HEK293 (cell line): ENCODE measurements around the gene OR9A2.

Experiments
- CTCF ChIA-PET: fragments of 350-600 bp; formaldehyde crosslinking; extraction: SDS; loops from one replicate; lab custom pipeline; 2021; ENCODE audit warnings: antibody characterized with exemption; lab: Yijun Ruan, JAX
- POLR2A ChIA-PET: fragments of 300-600 bp; formaldehyde crosslinking; extraction: SDS; loops from one replicate; lab custom pipeline; 2020; ENCODE audit warnings: antibody characterized with exemption, inconsistent platforms; lab: Yijun Ruan, JAX
- H3K27ac ChIP-seq: fragments of 200-500 bp; sonication (Bioruptor generic); 2 replicates; pipeline ENCODE4 v1.5.1; 2014; ENCODE audit warnings: low read depth, low read length, control low read depth, inconsistent platforms; ENCODE audit errors: extremely low read depth
- H3K36me3 ChIP-seq, 2 experiments: fragments of 200-500 bp in 1 of 2; sonication (Bioruptor generic) in 1 of 2; 1 replicate in 1 of 2; 2 replicates in 1 of 2; pipeline ENCODE4 v1.5.1; 2014 to 2017; ENCODE audit warnings: inconsistent platforms in 2 of 2, low read length in 2 of 2; ENCODE audit not compliant: control insufficient read depth in 2 of 2, insufficient read depth in 1 of 2
- H3K4me1 ChIP-seq: fragments of 200-500 bp; sonication (Bioruptor generic); 2 replicates; pipeline ENCODE4 v1.5.1; 2014; ENCODE audit warnings: mild to moderate bottlenecking, low read length, inconsistent platforms; ENCODE audit not compliant: control insufficient read depth, insufficient read depth
- H3K4me3 ChIP-seq: 2 replicates; pipeline ENCODE4 v1.5.1; 2011; ENCODE audit warnings: low read depth, mild to moderate bottlenecking, control low read depth, low read length, moderate library complexity
- H3K9me3 ChIP-seq: fragments of 200-500 bp; sonication (Bioruptor generic); 2 replicates; pipeline ENCODE4 v1.5.1; 2014; ENCODE audit warnings: low read depth, low read length, inconsistent platforms; ENCODE audit not compliant: control insufficient read depth, insufficient read depth
- AEBP2 ChIP-seq: fragments of 450-650 bp; formaldehyde crosslinking; IDR thresholded peaks from 2 replicates; pipeline ENCODE4 v1.5.1; 2016; ENCODE audit warnings: missing biosample characterization, missing genetic modification characterization, borderline replicate concordance
- ELK4 ChIP-seq: IDR thresholded peaks from 2 replicates; pipeline ENCODE4 v1.6.1; 2011; ENCODE audit warnings: mild to moderate bottlenecking, low read depth, low read length, borderline replicate concordance
- KLF16 ChIP-seq: fragments of 450-650 bp; formaldehyde crosslinking; IDR thresholded peaks from 2 replicates; pipeline ENCODE4 v1.5.1; 2017; ENCODE audit warnings: missing biosample characterization, missing genetic modification characterization
- TSHZ1 ChIP-seq: fragments of 450-650 bp; formaldehyde crosslinking; IDR thresholded peaks from 2 replicates; pipeline ENCODE4 v1.5.1; 2016; ENCODE audit warnings: missing biosample characterization, missing genetic modification characterization, borderline replicate concordance
- WT1 ChIP-seq: fragments of 450-650 bp; formaldehyde crosslinking; IDR thresholded peaks from 2 replicates; pipeline ENCODE4 v1.5.1; 2016; ENCODE audit warnings: missing biosample characterization, missing genetic modification characterization
- ZNF114 ChIP-seq: fragments of 450-650 bp; formaldehyde crosslinking; IDR thresholded peaks from 2 replicates; pipeline ENCODE4 v1.5.0; 2017; ENCODE audit warnings: missing biosample characterization, missing genetic modification characterization
- ZNF148 ChIP-seq: fragments of 450-650 bp; formaldehyde crosslinking; IDR thresholded peaks from 2 replicates; pipeline ENCODE4 v1.5.0; 2017; ENCODE audit warnings: missing biosample characterization, missing genetic modification characterization, borderline replicate concordance
- ZNF157 ChIP-seq: fragments of 450-650 bp; formaldehyde crosslinking; IDR thresholded peaks from 2 replicates; pipeline ENCODE4 v1.5.1; 2016; ENCODE audit warnings: missing biosample characterization, missing genetic modification characterization
- ZNF169 ChIP-seq: fragments of 450-650 bp; formaldehyde crosslinking; IDR thresholded peaks from 2 replicates; pipeline ENCODE4 v1.5.1; 2016; ENCODE audit warnings: missing biosample characterization, missing genetic modification characterization
- ZNF175 ChIP-seq: fragments of 450-650 bp; formaldehyde crosslinking; IDR thresholded peaks from 2 replicates; pipeline ENCODE4 v1.5.1; 2016; ENCODE audit warnings: missing biosample characterization, missing genetic modification characterization
- ZNF239 ChIP-seq: fragments of 450-650 bp; formaldehyde crosslinking; IDR thresholded peaks from 2 replicates; pipeline ENCODE4 v1.5.1; 2016; ENCODE audit warnings: missing biosample characterization, missing genetic modification characterization
- ZNF26 ChIP-seq: fragments of 450-650 bp; formaldehyde crosslinking; IDR thresholded peaks from 2 replicates; pipeline ENCODE4 v1.5.1; 2016; ENCODE audit warnings: missing biosample characterization, missing genetic modification characterization
- ZNF426 ChIP-seq: fragments of 450-650 bp; formaldehyde crosslinking; IDR thresholded peaks from 2 replicates; pipeline ENCODE4 v1.5.1; 2017; ENCODE audit warnings: missing biosample characterization, missing genetic modification characterization, mild to moderate bottlenecking, inconsistent platforms, moderate library complexity
- ZNF433 ChIP-seq: fragments of 450-650 bp; formaldehyde crosslinking; IDR thresholded peaks from 2 replicates; pipeline ENCODE4 v1.5.1; 2016; ENCODE audit warnings: missing biosample characterization, missing genetic modification characterization, low read depth
- ZNF518A ChIP-seq: fragments of 450-650 bp; formaldehyde crosslinking; conservative IDR thresholded peaks from 2 replicates; pipeline ENCODE4 v1.5.1; 2016; ENCODE audit warnings: low read depth, missing biosample characterization, missing genetic modification characterization
- ZNF521 ChIP-seq: fragments of 450-650 bp; formaldehyde crosslinking; IDR thresholded peaks from 2 replicates; pipeline ENCODE4 v1.5.1; 2017; ENCODE audit warnings: missing biosample characterization, mild to moderate bottlenecking, missing genetic modification characterization
- ZNF544 ChIP-seq: fragments of 450-650 bp; formaldehyde crosslinking; IDR thresholded peaks from 2 replicates; pipeline ENCODE4 v1.5.0; 2017; ENCODE audit warnings: missing biosample characterization, missing genetic modification characterization
- ZNF580 ChIP-seq: fragments of 450-650 bp; formaldehyde crosslinking; IDR thresholded peaks from 2 replicates; pipeline ENCODE4 v1.5.1; 2016; ENCODE audit warnings: missing biosample characterization, missing genetic modification characterization
- ZNF670 ChIP-seq: fragments of 450-650 bp; formaldehyde crosslinking; IDR thresholded peaks from 2 replicates; pipeline ENCODE4 v1.5.1; 2016; ENCODE audit warnings: missing biosample characterization, missing genetic modification characterization, low read depth
- ZNF791 ChIP-seq: fragments of 450-650 bp; formaldehyde crosslinking; IDR thresholded peaks from 2 replicates; pipeline ENCODE4 v1.5.1; 2016; ENCODE audit warnings: missing biosample characterization, missing genetic modification characterization

The OR9A2 gene

GRCh38 chr7:143027032-143027431, at the start of gene OR9A2:
TSS of gene OR9A2 (minus strand) at chr7:143027132. CDS start at chr7:143027132, 0 bp downstream.
- H3K27ac ChIP-seq, result no peak within 1 kb of the TSS
- TF ChIP-seq ZNF175 (tag by site-specific recombination) (no peak), AEBP2 (tag by site-specific recombination) (no peak), ZNF426 (tag by site-specific recombination) (no peak), ZNF521 (no peak), ZNF169 (no peak), ZNF114 (no peak), ZNF544 (tag by site-specific recombination) (no peak), ZNF518A (tag by site-specific recombination) (no peak), ELK4 (no peak), WT1 (no peak), ZNF433 (tag by site-specific recombination) (no peak), ZNF239 (tag by site-specific recombination) (no peak), ZNF157 (tag by site-specific recombination) (no peak)
- no peaks in the 10 kb centered on the region for H3K9me3 ChIP-seq
- H3K4me3 ChIP-seq, result no peak within 1 kb of the TSS
- H3K36me3 ChIP-seq, result no peaks in the 10 kb centered on the region
- CTCF ChIA-PET, result interaction anchor here (0.6 kb wide), 1 partner anchor 176 kb away, joined by 4 read pairs; no protein-coding TSS in a partner anchor
- H3K4me1 ChIP-seq, result no peaks in the 10 kb centered on the region
- POLR2A ChIA-PET, result no interaction called here

GRCh38 chr7:143074141-143074540, 47.2 kb upstream of the OR9A2 start:
- POLR2A ChIA-PET, result no interaction called here
- no peak for TF ChIP-seq ZNF670 (tag by site-specific recombination)
- TF ChIP-seq ZNF148 (tag by site-specific recombination), result no peak
- no peak for TF ChIP-seq ZNF26 (tag by site-specific recombination)
- no peak for TF ChIP-seq TSHZ1 (tag by site-specific recombination)
- no peak for TF ChIP-seq KLF16 (tag by site-specific recombination)
- TF ChIP-seq ZNF580 (tag by site-specific recombination), result no peak
- no peak for TF ChIP-seq ZNF791

More at GRCh38 chr7:143074141-143074540, 47.2 kb upstream of the OR9A2 start:
- no peaks in the 10 kb centered on the region for H3K4me1 ChIP-seq
- H3K9me3 ChIP-seq, result no peaks in the 10 kb centered on the region
- H3K27ac ChIP-seq, result no peak overlapping the region
- no peaks in the 10 kb centered on the region for H3K36me3 ChIP-seq
- no peak overlapping the region for H3K4me3 ChIP-seq
- CTCF ChIA-PET, result interaction anchor here (0.6 kb wide), 1 partner anchor 17 kb away, joined by 4 read pairs; no protein-coding TSS in a partner anchor
